Activated T-cell treated with anti-CD3 and anti-CD28 coated beads, Interleukin-2, amount 50 U/mL, for 4 hours (primary cell): ENCODE results near the gene EVX1. TPM values are rescaled to one million over a fixed set of nuclear protein-coding genes. Genes with fewer than 3 reads are reported as not detected.

Experiments
- ATAC-seq, 2 donors: fragments of 200-7000 bp; cut with Tn5 transposase; one replicate each; pipeline ENCODE4 v1.10.0; 2021
- DNase-seq: peaks from one replicate; pipeline ENCODE4 v3.0.0-alpha.2; 2020
- H3K27me3 Mint-ChIP-seq: one replicate; pipeline ENCODE4 v1.8.0; 2021; ENCODE audit warnings: low read depth, mixed read lengths
- H3K36me3 Mint-ChIP-seq: one replicate; pipeline ENCODE4 v1.8.0; 2022; ENCODE audit warnings: mixed read lengths; ENCODE audit not compliant: insufficient read depth
- H3K4me1 Mint-ChIP-seq: one replicate; pipeline ENCODE4 v1.8.0; 2021; ENCODE audit warnings: low read depth, mixed read lengths
- H3K4me3 Mint-ChIP-seq: one replicate; pipeline ENCODE4 v1.8.0; 2021; ENCODE audit warnings: mild to moderate bottlenecking, moderate library complexity, mixed read lengths
- H3K9me3 Mint-ChIP-seq: one replicate; pipeline ENCODE4 v1.8.0; 2021; ENCODE audit warnings: mixed read lengths
- total RNA-seq, 3 donors: library from RNA; stranded (reverse); gene quantifications; one replicate each; pipeline ENCODE4 v1.2.1, GENCODE V29; 2021

Gene EVX1
- total RNA-seq, 3 donors from 2014 or later: not detected

- Mint-ChIP-seq H3K4me3 (no peak overlapping the region), H3K27me3 (peaks cover 4% of the 10 kb centered on the region), H3K36me3 (no peaks in the 10 kb centered on the region), H3K4me1 (no peaks in the 10 kb centered on the region), H3K9me3 (peaks cover 5% of the 10 kb centered on the region)
- ATAC-seq (no peak), DNase-seq (no peak)
Measured at GRCh38 chr7:27277628-27278027, 35.0 kb downstream of the EVX1 start.

- H3K9me3 Mint-ChIP-seq: no peaks in the 10 kb centered on the region
- H3K27me3 Mint-ChIP-seq: peaks cover 20% of the 10 kb centered on the region
- DNase-seq: no peak
- H3K4me3 Mint-ChIP-seq: no peak overlapping the region
- no peak for ATAC-seq
- no peaks in the 10 kb centered on the region for H3K36me3 Mint-ChIP-seq
- no peaks in the 10 kb centered on the region for H3K4me1 Mint-ChIP-seq
Measured at GRCh38 chr7:27283558-27283957, 41.0 kb downstream of the EVX1 start.

GRCh38 chr7:27295236-27295635 is 52.6 kb downstream of the EVX1 start:
- DNase-seq: no peak
- peaks cover 12% of the 10 kb centered on the region for H3K27me3 Mint-ChIP-seq
- no peaks in the 10 kb centered on the region for H3K9me3 Mint-ChIP-seq
- H3K36me3 Mint-ChIP-seq: no peaks in the 10 kb centered on the region
- ATAC-seq: no peak
- peaks cover 2% of the 10 kb centered on the region for H3K4me1 Mint-ChIP-seq
- no peak overlapping the region for H3K4me3 Mint-ChIP-seq

- H3K4me3 Mint-ChIP-seq: no peak overlapping the region
- peaks cover 14% of the 10 kb centered on the region for H3K27me3 Mint-ChIP-seq
- peaks cover 2% of the 10 kb centered on the region for H3K4me1 Mint-ChIP-seq
- H3K36me3 Mint-ChIP-seq: no peaks in the 10 kb centered on the region
- DNase-seq (no peak), ATAC-seq (no peak)
- no peaks in the 10 kb centered on the region for H3K9me3 Mint-ChIP-seq
Measured at GRCh38 chr7:27297356-27297755, 54.8 kb downstream of the EVX1 start.

Other genes with a start within 250 kb of the EVX1 start
- under 1 TPM; 0.11 to 0.33 (median 0.28) TPM for gene HOXA1, start 146.8 kb upstream of the EVX1 start, total RNA-seq
- not detected for gene HOXA2, start 140.1 kb upstream of the EVX1 start, total RNA-seq
- gene HOXA4, start 112.0 kb upstream of the EVX1 start, total RNA-seq: under 1 TPM in 1 of 3 donors, not detected in 2; 0.14 TPM
- gene HOXA5, start 99.1 kb upstream of the EVX1 start, total RNA-seq: not detected
- not detected for gene HOXA6, start 95.0 kb upstream of the EVX1 start, total RNA-seq
- gene HOXA3, start 90.2 kb upstream of the EVX1 start, total RNA-seq: not detected
- not detected for gene HOXA7, start 86.1 kb upstream of the EVX1 start, total RNA-seq
- under 1 TPM in 2 of 3 donors, not detected in 1; 0.28 to 0.76 TPM for gene HOXA9, start 77.3 kb upstream of the EVX1 start, total RNA-seq
- gene HOXA10, start 68.5 kb upstream of the EVX1 start, total RNA-seq: under 1 TPM; 0.08 to 0.14 (median 0.10) TPM
- not detected for gene HOXA11, start 57.6 kb upstream of the EVX1 start, total RNA-seq
- not detected for gene HOXA13, start 42.7 kb upstream of the EVX1 start, total RNA-seq